ENCODE data around the gene SPP2. TPM values are rescaled to one million over a fixed set of nuclear protein-coding genes. Genes with fewer than 3 reads are reported as not detected.

Gene SPP2
- total and polyA plus RNA-seq, 2 of the 8 experiments (the other 6 are each of a cell fraction or from before 2014, with no cell fraction given), result not detected

- Histone ChIP-seq H3K23ac (ENCODE audit: insufficient read length) (no peak overlapping the region), H3K4ac (replicated peaks; ENCODE audit: insufficient read length, low read depth, low read length) (no peak overlapping the region), H3K79me1 (ENCODE audit: low read depth, low read length) (no peaks in the 10 kb centered on the region), H3K56ac (replicated peaks; ENCODE audit: insufficient read length, low read depth, low read length) (no peak overlapping the region), H3K4me1 (replicated peaks in 1 of 4; ENCODE audit: control insufficient read depth in 3 of 4, insufficient read depth in 4 of 4, low read length in 3 of 4) (no peaks in the 10 kb centered on the region), H4K20me1 (replicated peaks in 1 of 2; ENCODE audit: control insufficient read depth in 1 of 2, insufficient read depth in 2 of 2, low read length in 2 of 2) (no peaks in the 10 kb centered on the region), H3K14ac (ENCODE audit: insufficient read length) (no peak overlapping the region), H4K5ac (ENCODE audit: insufficient read length, low read depth, low read length) (no peak overlapping the region), H2BK20ac (ENCODE audit: low read length) (no peak overlapping the region), H2BK5ac (ENCODE audit: low read depth, low read length) (no peak overlapping the region), H3K79me2 (ENCODE audit: control insufficient read depth in 1 of 2, insufficient read depth in 2 of 2, low read length in 2 of 2) (no peaks in the 10 kb centered on the region), H3K27me3 (replicated peaks in 1 of 4; ENCODE audit: control insufficient read depth in 3 of 4, extremely low read depth in 1 of 4, insufficient read depth in 3 of 4, low read length in 3 of 4) (no peaks in the 10 kb centered on the region), H3K27ac (ENCODE audit: low read depth, low read length) (no peak overlapping the region), H3K23me2 (ENCODE audit: low read depth, low read length) (no peaks in the 10 kb centered on the region), H3K36me3 (ENCODE audit: control insufficient read depth in 2 of 4, insufficient read depth in 4 of 4, low read length in 3 of 4) (no peaks in the 10 kb centered on the region), H4K8ac (ENCODE audit: extremely low read depth, insufficient read depth, low read length) (no peak overlapping the region), H3K4me2 (ENCODE audit: insufficient read depth in 1 of 2, low read depth in 2 of 2, low read length in 2 of 2) (no peak overlapping the region), H2AFZ (ENCODE audit: low read length) (no peak overlapping the region), H3K9ac (replicated peaks in 1 of 4; ENCODE audit: extremely low read depth in 1 of 4, low read depth in 3 of 4, low read length in 3 of 4) (no peak overlapping the region), H4K91ac (replicated peaks; ENCODE audit: insufficient read length, low read length) (no peak overlapping the region), H2AK5ac (ENCODE audit: low read depth, low read length) (no peak overlapping the region), H2BK15ac (ENCODE audit: low read length) (no peak overlapping the region), H3K9me3 (ENCODE audit: insufficient read depth in 2 of 2, low read depth in 1 of 2, low read length in 1 of 2) (no peaks in the 10 kb centered on the region), H2BK120ac (replicated peaks; ENCODE audit: low read depth, low read length) (no peak overlapping the region), H3K18ac (ENCODE audit: extremely low read depth, low read length) (no peak overlapping the region), H3K4me3 (ENCODE audit: extremely low read depth in 1 of 4, insufficient read depth in 2 of 4, low read depth in 3 of 4, low read length in 4 of 4) (no peak overlapping the region), H2BK12ac (ENCODE audit: low read depth, low read length) (no peak overlapping the region)
- POLR2A ChIA-PET (ENCODE audit: partially characterized antibody), result no interaction called here
- CTCF ChIA-PET (ENCODE audit: partially characterized antibody), result interaction anchor here (0.7 to 1.2 kb wide), 3 partner anchors 26 to 436 kb away, joined by 3 to 4 read pairs (median 4); no protein-coding TSS in a partner anchor
- no peak for TF ChIP-seq MAX (IDR thresholded peaks at IDR 0.05)
- no peak for TF ChIP-seq SP4 (IDR thresholded peaks at IDR 0.05; ENCODE audit: low read length)
- TF ChIP-seq RXRA (IDR thresholded peaks at IDR 0.05; ENCODE audit: insufficient read depth, low read depth, low read length), result no peak
- no peak for FAIRE-seq
- no peak for DNase-seq (ENCODE audit: low read depth in 1 of 2, low spot score in 2 of 2)
- WGBS, 2 experiments (ENCODE audit: extremely low coverage in 1 of 2, insufficient coverage in 1 of 2, insufficient read length in 1 of 2, insufficient replicate concordance in 2 of 2, low coverage in 1 of 2, low lambda C conversion rate in 2 of 2, missing lambda C conversion rate in 1 of 2), result 83% methylated on average over 8 of the region's 8 CpGs; no CpG with 5 or more reads in 1 of the 2 experiments
Observed at GRCh38 chr2:234109321-234109720, 58.8 kb downstream of the SPP2 start.

Measured in H1 (cell line).